ENCODE measurements around the gene C11orf24. TPM values are rescaled to one million over a fixed set of nuclear protein-coding genes. Genes with fewer than 3 reads are reported as not detected.

The C11orf24 gene
- total and polyA plus RNA-seq, 11 donors, result 17.6 to 60.5 (median 33.6) TPM

GRCh38 chr11:68223275-68223674, 48.5 kb downstream of the C11orf24 start:
- WGBS, 4 donors, result 67 to 75% (median 71%) methylated on average over 6 of the region's 6 CpGs
- intact Hi-C loops (cut with DNase I), result no loop called here
- no peak overlapping the region for H3K4me3 ChIP-seq

GRCh38 chr11:68221406-68221805, 50.4 kb downstream of the C11orf24 start:
- no peak for TF ChIP-seq POLR2A (IDR thresholded peaks at IDR 0.05)
- no peak for TF ChIP-seq CTCF (IDR thresholded peaks at IDR 0.05)
- Histone ChIP-seq H3K27me3 (no peaks in the 10 kb centered on the region), H3K9me3 (no peaks in the 10 kb centered on the region), H3K36me3 (no peaks in the 10 kb centered on the region), H3K4me1 (peaks cover 0 to 5% (median 0%) of the 10 kb centered on the region in 12 donors), H3K27ac (no peak overlapping the region), H3K4me3 (no peak overlapping the region)
- ATAC-seq (no peak), DNase-seq (no peak)
- intact Hi-C loops (cut with DNase I), result no loop called here
- WGBS, 4 donors, result 88 to 92% (median 88%) methylated on average over 4 to 5 of the region's 5 CpGs

More at GRCh38 chr11:68223275-68223674, 48.5 kb downstream of the C11orf24 start:
- H3K4me1 ChIP-seq, result peaks cover 0 to 5% (median 0%) of the 10 kb centered on the region in 12 donors
- no peak for DNase-seq
- no peaks in the 10 kb centered on the region for H3K36me3 ChIP-seq
- H3K9me3 ChIP-seq, result no peaks in the 10 kb centered on the region
- no peak for ATAC-seq
- H3K27ac ChIP-seq, result no peak overlapping the region
- TF ChIP-seq POLR2A (IDR thresholded peaks at IDR 0.05) (no peak), CTCF (IDR thresholded peaks at IDR 0.05) (no peak)
- H3K27me3 ChIP-seq, result no peaks in the 10 kb centered on the region

DNA sequence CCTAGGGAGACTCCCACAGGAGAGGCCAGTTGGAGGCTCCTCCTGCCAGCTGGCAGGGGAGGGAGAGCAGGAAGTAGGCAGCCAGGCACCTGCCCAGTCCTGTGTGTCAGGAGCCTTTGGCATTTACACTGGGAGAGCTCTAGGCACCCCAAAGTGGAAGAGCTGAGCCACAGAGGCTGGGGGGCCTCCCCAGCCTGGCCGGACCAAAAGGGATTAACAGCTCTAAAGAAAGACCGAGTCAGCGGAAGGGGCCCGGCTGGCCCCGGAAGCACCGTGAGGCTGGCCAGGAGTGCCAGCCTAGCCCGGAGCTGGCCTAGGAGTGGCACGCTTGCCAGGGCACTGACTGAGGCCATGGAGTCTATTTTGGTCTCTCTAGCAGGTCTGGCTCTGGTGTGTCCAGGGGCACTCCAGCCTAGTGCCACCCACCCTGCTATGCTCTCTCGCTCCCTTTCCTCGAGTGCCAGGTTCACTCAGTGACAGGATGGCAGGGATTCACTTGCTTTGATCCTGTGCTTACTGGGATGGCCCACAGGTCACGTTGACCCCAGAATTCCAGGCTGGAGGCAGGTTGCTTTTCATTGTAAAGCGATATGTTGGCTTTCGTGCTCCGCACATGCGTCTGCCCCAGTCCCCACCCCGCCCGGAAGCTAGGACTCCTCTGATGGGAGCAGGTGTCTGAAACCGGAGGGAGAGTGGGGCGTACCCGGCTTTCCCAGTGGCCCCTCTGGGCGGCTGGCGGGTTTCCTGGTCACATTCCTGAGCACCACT, 55.4 kb downstream of the C11orf24 start:
- no peaks in the 10 kb centered on the region for H3K36me3 ChIP-seq
- peak overlapping the region in 11 of 12 donors; percentile 30 to 82 (median 70) for H3K27ac ChIP-seq
- 57 to 69% (median 64%) methylated on average over 17 to 22 of the region's 22 CpGs for WGBS, 4 donors
- peak overlapping the region in 2 of 12 donors; percentile 2 to 9 for H3K4me3 ChIP-seq
- no peak for TF ChIP-seq CTCF (IDR thresholded peaks at IDR 0.05)
- no peak for TF ChIP-seq POLR2A (IDR thresholded peaks at IDR 0.05)
- ATAC-seq (peak; percentile 55 to 72 (median 62)), DNase-seq (peak; percentile 26 to 70 (median 67))
- peaks cover 0 to 32% (median 23%) of the 10 kb centered on the region in 12 donors for H3K4me1 ChIP-seq
- intact Hi-C loops (cut with DNase I), result loop anchor here in 2 of 10 donors (10.0 kb wide), 2 partner anchors 78 to 182 kb away; partner anchors contain the start of genes NDUFS8 (in 1 of the 2) and TCIRG1 (in 1 of the 2)
- no peaks in the 10 kb centered on the region for H3K9me3 ChIP-seq
- no peaks in the 10 kb centered on the region for H3K27me3 ChIP-seq

GRCh38 chr11:68215524-68216170, 56.1 kb downstream of the C11orf24 start:
- H3K4me3 ChIP-seq, result peak overlapping the region in 1 of 12 donors; percentile 2
- peaks cover 0 to 39% (median 30%) of the 10 kb centered on the region in 12 donors for H3K4me1 ChIP-seq
- TF ChIP-seq CTCF (IDR thresholded peaks at IDR 0.05) (no peak), POLR2A (IDR thresholded peaks at IDR 0.05) (no peak)
- intact Hi-C loops (cut with DNase I), result loop anchor here in 2 of 10 donors (10.0 kb wide), 2 partner anchors 79 to 181 kb away; partner anchors contain the start of genes NDUFS8 (in 1 of the 2) and TCIRG1 (in 1 of the 2)
- H3K27me3 ChIP-seq, result no peaks in the 10 kb centered on the region
- H3K27ac ChIP-seq, result peak overlapping the region in 11 of 12 donors; percentile 30 to 82 (median 70)
- WGBS, 4 donors, result 83 to 95% (median 87%) methylated on average over 6 of the region's 6 CpGs
- H3K9me3 ChIP-seq, result no peaks in the 10 kb centered on the region
- H3K36me3 ChIP-seq, result no peaks in the 10 kb centered on the region
- ATAC-seq, result no peak
- DNase-seq, result no peak

Measured in heart left ventricle (tissue), 16 donors.